T47D (cell line): Measurements from ENCODE around the gene TDRD9.
A peak's percentile ranks its signal among the peaks of the same experiment; 100 is the strongest.

ENCODE experiments used
- DNase-seq, 2 experiments: peaks; one replicate each; pipeline versions ENCODE4 v3.0.0 to v3.0.0-alpha.2; 2011 to 2012; ENCODE audit warnings: low read depth in 1 of 2, low spot score in 1 of 2
- JUND ChIP-seq: IDR thresholded peaks from 2 replicates; pipeline ENCODE4 v1.6.1; 2012; ENCODE audit warnings: low read depth
- in situ Hi-C: cut with HindIII; loops from 2 replicates; pipeline ENCODE4 v1.10.0; 2016; ENCODE audit warnings: low sequenced_read_pairs, low pct_unique_long_range_greater_than_20kb

Gene TDRD9, protein sequence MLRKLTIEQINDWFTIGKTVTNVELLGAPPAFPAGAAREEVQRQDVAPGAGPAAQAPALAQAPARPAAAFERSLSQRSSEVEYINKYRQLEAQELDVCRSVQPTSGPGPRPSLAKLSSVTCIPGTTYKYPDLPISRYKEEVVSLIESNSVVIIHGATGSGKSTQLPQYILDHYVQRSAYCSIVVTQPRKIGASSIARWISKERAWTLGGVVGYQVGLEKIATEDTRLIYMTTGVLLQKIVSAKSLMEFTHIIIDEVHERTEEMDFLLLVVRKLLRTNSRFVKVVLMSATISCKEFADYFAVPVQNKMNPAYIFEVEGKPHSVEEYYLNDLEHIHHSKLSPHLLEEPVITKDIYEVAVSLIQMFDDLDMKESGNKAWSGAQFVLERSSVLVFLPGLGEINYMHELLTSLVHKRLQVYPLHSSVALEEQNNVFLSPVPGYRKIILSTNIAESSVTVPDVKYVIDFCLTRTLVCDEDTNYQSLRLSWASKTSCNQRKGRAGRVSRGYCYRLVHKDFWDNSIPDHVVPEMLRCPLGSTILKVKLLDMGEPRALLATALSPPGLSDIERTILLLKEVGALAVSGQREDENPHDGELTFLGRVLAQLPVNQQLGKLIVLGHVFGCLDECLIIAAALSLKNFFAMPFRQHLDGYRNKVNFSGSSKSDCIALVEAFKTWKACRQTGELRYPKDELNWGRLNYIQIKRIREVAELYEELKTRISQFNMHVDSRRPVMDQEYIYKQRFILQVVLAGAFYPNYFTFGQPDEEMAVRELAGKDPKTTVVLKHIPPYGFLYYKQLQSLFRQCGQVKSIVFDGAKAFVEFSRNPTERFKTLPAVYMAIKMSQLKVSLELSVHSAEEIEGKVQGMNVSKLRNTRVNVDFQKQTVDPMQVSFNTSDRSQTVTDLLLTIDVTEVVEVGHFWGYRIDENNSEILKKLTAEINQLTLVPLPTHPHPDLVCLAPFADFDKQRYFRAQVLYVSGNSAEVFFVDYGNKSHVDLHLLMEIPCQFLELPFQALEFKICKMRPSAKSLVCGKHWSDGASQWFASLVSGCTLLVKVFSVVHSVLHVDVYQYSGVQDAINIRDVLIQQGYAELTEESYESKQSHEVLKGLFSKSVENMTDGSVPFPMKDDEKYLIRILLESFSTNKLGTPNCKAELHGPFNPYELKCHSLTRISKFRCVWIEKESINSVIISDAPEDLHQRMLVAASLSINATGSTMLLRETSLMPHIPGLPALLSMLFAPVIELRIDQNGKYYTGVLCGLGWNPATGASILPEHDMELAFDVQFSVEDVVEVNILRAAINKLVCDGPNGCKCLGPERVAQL (N-terminal part only)

DNA sequence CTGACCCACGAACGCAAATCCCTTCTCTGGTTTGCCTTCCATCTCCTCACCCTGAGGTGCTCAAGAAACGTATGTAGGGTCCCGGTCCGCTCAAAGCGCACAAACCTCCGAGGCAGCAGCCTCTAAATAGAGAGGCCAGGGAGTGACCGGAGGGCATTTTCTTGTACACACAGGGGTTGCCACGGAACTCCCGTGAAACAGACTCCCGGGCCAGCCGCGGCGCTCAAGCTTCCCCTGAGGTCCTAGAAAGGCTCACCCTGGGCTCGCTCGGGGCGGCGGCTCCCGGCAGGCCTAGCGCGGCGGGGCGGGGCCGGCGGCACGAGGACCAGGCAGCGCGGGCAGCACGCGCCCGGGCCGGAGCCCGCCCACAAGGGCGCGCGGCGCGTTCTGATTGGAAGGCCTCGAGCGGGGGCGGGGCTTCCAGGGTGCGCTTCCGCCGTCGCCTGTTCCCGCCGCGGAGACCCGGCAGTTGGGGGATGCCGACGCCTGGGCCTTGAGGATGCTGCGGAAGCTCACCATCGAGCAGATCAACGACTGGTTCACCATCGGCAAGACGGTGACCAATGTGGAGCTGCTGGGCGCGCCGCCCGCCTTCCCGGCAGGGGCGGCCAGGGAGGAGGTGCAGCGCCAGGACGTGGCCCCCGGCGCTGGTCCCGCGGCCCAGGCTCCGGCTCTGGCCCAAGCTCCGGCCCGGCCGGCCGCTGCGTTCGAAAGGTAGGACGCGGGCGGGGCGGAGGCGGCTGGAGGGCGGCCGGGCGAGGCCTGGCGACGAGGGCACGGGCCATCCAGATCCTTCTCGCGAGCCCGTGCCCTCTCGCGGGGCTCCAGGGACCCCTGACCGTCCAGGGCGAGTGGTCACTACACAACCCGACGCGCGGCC is at the start of gene TDRD9:
Gene TDRD9 (plus strand): TSS at position 446 of the 880 bp plus-strand sequence. CDS start 54 bp downstream, at position 500.
- no peak for DNase-seq
- no peak for TF ChIP-seq JUND
- in situ Hi-C loops, result no loop called here

DNA sequence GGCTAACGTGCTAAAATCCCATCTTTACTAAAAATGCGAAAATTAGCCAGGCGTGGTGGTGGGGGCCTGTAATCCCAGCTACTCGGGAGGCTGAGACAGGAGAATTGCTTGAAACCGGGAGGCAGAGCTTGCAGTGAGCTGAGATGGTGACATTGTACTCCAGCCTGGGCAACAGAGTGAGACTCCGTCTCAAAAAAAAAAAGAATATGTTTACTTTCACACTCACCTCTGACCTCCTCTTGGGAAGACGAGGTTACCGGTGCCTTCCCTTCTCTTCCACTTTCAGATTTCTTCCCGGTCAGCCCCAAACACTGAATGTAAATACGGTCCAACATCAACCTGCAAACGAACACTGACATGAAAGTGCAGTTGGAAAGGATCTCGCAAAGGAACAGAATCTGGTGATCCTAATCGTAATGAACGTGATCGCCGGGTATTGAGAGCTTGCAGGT is 49.1 kb upstream of the TDRD9 start:
- no peak for TF ChIP-seq JUND
- DNase-seq, result peak in 1 of 2 experiments; percentile 47
- in situ Hi-C loops, result no loop called here

DNA sequence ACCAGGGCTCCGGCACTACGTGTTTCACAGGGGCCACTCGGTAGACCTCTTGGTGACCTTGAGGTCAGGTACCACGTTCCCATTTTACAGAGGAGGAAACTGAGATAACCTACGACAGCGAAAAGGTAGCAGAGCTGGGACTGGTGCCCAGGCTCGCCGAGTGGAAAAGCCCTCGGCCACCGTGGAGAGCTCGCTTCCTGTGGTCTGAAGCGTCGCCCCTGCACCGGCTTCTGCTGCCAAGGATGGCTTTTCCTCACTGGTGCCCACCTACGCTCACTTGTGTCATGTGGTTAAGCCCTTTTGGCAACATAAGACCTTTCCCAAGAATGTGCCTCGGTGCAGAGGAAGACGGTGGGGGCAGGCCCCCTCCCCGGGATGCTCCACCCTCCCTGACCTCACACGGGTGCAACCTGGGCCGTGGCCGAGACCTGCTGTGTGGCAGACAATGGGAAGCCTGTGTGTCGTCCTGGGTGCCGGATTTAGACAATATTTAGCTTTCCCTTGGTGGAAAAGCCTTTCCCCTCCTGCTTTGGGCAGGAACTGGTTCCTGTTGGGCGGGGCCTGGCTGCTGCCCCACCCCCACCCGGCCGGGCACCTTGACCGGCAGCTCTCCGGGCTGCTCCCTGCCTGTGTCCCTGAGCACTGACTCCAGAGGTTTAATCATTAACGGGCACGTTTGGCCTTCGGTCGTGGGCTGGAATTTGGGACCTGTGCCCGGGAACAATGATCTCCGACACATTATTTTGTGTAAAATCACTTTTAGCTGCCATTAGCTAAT is 48.5 kb upstream of the TDRD9 start:
- no peak for TF ChIP-seq JUND
- peak; percentile 94 to 97 for DNase-seq
- in situ Hi-C loops, result no loop called here

DNA sequence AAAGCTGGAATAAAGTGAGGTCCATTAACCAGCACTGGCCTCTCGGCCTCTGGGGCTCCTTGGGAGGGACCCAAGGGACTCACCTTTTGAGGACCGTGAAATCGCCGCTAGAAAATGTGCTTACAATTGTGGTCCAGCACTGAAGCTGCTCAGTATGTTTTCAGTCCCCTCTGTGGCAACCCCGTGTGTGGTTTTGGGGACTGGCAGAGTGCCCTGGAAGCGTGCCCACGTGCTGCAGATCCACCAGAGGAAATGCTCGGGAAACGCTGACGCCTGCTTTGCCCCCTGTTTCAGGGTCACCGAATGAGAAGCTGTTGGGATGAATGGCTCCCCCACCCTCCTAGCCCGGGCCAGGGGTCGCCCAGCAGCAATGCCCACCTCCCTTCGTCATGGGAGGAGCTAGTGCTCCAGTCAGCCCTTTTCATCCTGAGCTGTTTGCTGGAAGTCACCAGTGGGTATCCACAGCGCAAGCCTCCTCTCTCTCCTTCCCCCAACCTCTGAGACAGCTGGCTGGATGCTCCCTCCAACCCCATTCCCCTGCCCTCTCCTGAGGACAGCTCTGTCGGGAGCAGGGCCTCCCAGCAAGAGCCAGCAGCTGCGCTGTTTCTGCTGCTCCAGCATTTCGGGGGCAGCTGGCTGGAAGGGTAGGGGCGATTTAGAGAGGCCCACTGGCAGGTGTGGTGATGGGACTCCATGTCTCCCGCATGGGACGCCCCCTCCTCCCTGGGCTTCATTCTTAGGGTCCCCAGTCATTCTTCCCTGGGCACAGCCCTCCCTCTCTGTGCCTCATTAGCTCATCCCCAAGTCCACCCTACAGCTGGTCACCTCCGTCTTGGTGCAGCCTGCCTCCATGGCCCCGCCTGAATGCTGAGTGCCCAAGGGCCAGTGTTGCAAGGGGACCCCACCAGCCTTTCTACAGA is 47.6 kb upstream of the TDRD9 start:
- in situ Hi-C loops, result no loop called here
- peak; percentile 65 to 81 for DNase-seq
- no peak for TF ChIP-seq JUND

DNA sequence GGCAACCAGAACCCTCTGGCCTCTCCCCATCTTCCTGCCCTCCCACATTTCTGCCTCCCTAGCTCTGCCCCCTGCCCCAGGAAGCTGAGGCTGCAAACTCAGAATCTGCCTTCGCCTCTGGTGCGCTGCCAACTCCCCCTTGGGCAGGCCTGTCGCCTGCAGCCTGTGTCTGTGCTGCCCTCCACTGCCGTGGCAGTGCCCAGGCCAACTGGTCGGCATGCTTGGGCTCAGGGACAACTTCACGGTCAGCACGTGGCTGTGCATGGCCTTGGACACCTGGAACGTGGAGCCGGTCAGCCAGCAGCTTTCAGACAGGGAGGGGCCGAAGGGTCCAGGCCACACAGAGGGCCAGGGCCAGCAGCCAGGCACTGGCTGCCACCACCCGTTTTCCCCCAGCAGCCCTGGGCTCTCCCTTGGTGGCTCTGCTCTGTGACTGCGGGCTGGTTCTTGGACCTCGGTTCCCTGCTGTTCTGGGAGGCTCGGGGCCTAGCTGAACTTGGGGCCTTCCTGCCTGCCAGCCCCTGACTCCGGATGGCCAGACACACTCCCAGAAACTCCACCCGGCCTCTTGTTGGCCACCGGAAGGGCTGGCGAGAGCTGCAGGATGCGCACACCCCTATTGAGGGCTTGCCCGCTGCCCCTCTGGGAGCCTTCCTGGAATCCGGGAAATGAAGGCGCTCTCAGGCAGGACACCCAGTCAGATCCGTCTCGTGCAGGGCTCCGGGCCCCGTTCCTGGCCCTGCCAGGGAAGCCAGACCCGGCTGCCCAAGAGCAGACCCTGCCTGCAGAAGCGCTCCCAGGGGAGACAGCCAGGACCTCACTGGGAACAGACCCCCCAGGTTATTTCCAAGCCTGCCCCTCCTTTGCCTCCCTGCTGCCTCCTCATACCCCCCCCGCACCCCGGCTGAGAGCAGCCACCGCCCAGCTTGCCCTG is 46.7 kb upstream of the TDRD9 start:
- in situ Hi-C loops, result no loop called here
- DNase-seq, result no peak
- TF ChIP-seq JUND, result no peak

DNA sequence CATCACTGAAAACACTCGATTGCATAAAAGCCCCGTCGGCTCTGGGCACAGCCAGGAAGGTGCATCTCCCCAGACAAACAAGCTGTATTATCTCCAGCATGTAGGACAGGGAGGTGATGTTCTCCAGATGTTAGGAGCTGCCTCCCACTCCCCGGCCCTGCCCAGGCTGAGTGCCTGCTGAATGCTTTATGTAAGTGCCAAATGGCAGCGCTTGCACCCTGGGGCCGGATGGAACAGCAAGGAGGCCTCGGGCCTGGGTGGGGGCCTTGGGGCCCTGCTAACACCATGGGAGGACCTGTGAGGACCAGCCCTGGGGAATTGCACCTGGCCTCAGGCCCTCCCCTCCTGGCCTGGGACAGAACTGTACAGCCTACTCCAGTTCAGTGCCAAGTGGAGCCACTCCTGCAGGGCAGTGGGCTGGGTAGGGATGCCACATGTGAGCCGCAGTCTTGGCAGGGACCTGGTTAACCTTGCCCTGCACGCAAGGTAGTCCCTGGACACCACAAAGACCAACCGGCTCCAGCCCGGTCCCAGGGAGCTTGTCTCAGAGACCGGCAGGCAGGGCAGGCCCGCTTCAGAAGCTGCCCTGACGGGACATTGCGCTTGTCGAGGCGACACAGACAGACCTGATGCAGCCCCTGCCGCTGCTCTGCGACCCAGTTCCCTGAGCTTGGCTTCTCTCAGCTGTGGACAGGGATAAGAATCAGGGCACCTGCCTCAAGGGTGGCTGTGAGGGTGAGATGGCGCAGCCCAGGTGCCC is 45.6 kb upstream of the TDRD9 start:
- DNase-seq, result no peak
- no peak for TF ChIP-seq JUND
- in situ Hi-C loops, result no loop called here

DNA sequence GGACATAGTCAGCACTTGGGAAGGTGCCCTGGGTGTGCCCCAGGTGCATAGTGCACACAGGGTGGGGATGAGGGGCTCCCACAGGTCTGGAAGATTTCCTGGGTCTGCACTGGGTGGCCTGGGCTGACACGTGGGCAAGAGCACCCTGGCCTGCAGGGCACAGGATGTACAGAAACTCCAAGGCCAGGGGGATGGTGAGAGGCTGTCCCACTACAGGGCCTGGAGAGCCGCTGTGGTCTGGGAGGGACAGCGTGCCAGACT is 45.1 kb upstream of the TDRD9 start:
- DNase-seq, result no peak

DNA sequence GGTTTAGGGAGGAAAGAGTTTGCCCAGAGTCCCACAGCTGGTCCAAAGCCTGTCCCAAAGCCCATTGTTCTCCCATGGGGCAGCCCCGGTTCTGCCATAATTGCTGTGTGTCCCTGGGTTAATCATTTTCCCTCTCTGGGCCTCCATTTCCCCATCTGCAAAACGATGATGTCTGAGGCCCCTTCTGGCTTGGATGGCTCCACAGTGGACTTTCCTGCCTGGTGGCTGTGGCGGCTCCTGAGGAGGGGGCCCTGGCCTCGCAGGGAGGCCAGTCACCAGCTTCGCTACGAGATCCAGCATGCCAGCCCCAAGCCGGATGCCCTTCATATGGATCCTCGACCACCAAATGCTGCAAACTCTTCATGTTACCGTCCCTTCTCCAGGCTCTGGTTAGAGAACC is 43.4 kb upstream of the TDRD9 start:
- in situ Hi-C loops, result no loop called here
- DNase-seq, result no peak
- no peak for TF ChIP-seq JUND

More for the DNA sequence above, 45.1 kb upstream of the TDRD9 start:
- no peak for TF ChIP-seq JUND
- in situ Hi-C loops, result no loop called here

DNA sequence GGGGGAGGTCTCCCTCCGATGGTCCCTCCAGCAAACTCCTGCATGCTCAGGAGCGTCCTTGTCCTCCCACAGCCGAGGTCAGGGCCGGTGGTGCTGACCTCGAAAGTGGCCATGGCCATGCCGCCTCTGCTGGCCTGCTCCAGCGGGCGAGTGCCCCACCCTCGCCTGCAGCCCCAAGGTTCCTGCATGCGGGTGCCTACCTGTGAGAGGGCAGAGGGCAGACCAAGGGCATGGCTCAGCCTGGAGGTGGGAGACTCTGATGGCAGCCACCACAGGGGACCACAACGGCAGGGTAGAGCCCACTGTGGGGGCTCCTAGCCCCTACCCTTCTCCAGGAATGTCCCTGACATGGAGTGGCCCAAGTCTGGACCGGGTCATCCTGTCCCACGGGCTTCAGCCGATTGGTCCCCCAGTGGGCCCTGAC is 42.7 kb upstream of the TDRD9 start:
- no peak for DNase-seq
- TF ChIP-seq JUND, result no peak
- in situ Hi-C loops, result no loop called here
